Hematopoietic multipotent progenitor cell treated with erythropoietin and hydrocortisone succinate and interleukin-3 and kit ligand, for 6 days (in vitro differentiated cells): ENCODE results near the gene MRPS34.

Experiments
- DNase-seq: peaks from one replicate; pipeline ENCODE4 v3.0.0-alpha.2; 2015

The MRPS34 gene

GRCh38 chr16:1723450-1724147 lies 49.3 kb downstream of the MRPS34 start:
- DNase-seq, result peak; percentile 79
